Suprapubic skin (tissue), 4 donors: ENCODE data around the gene NOC4L. TPM values are rescaled to one million over a fixed set of nuclear protein-coding genes. Genes with fewer than 3 reads are reported as not detected.

Source experiments
- DNase-seq, 2 donors: peaks; one replicate each; pipeline ENCODE4 v3.0.0-alpha.2; 2019; ENCODE audit warnings: low spot score in 2 of 2
- H3K27ac ChIP-seq: fragments of 200-600 bp; sonication (generic); one replicate; pipeline ENCODE4 v1.5.1; 2019
- H3K27me3 ChIP-seq: fragments of 200-600 bp; sonication (generic); one replicate; pipeline ENCODE4 v1.5.1; 2019
- H3K36me3 ChIP-seq: fragments of 200-600 bp; sonication (generic); one replicate; pipeline ENCODE4 v1.5.1; 2019
- H3K4me1 ChIP-seq: fragments of 200-600 bp; sonication (generic); one replicate; pipeline ENCODE4 v1.5.1; 2019
- H3K4me3 ChIP-seq: fragments of 200-600 bp; sonication (generic); one replicate; pipeline ENCODE4 v1.5.1; 2019; ENCODE audit warnings: mild to moderate bottlenecking
- H3K9me3 ChIP-seq: fragments of 200-600 bp; sonication (generic); one replicate; pipeline ENCODE4 v1.5.1; 2019
- EP300 ChIP-seq: sonication (generic); formaldehyde crosslinking; IDR thresholded peaks from one replicate; pipeline ENCODE4 v1.6.1; 2017; ENCODE audit warnings: antibody characterized with exemption
- POLR2A ChIP-seq, 2 donors: fragments of 450-650 bp; IDR thresholded peaks; one replicate each; pipeline ENCODE4 v1.6.1; 2017; ENCODE audit warnings: antibody characterized with exemption in 2 of 2, mild to moderate bottlenecking in 2 of 2, moderate library complexity in 2 of 2
- POLR2AphosphoS5 ChIP-seq, 3 donors: sonication (generic); formaldehyde crosslinking; IDR thresholded peaks; one replicate each; pipeline ENCODE4 v1.6.1; 2017; ENCODE audit warnings: antibody characterized with exemption in 3 of 3
- WGBS: methylation state at CpG from one replicate; pipeline ENCODE4 v1.1.5; 2018; 5-methylcytosine and 5-hydroxymethylcytosine counted together
- total RNA-seq, 4 donors: library from RNA; depleted of rRNA; stranded (reverse); fragments of >200 nt; gene quantifications; one replicate each; pipeline ENCODE4 v1.1.0, GENCODE V29; 2016
- TF ChIP-seq, protein P1 (sequence below), 2 donors: fragments of 200-600 bp in 1 of 2; fragments of 450-650 bp in 1 of 2; sonication (generic) in 1 of 2; IDR thresholded peaks; one replicate each; pipeline ENCODE4 v1.5.1; 2016 to 2019; ENCODE audit warnings: antibody characterized with exemption in 2 of 2, mild to moderate bottlenecking in 1 of 2, moderate library complexity in 1 of 2

Gene NOC4L
- total RNA-seq, result 10 to 100 TPM; 13.9 to 20.4 (median 16.0) TPM

DNA sequence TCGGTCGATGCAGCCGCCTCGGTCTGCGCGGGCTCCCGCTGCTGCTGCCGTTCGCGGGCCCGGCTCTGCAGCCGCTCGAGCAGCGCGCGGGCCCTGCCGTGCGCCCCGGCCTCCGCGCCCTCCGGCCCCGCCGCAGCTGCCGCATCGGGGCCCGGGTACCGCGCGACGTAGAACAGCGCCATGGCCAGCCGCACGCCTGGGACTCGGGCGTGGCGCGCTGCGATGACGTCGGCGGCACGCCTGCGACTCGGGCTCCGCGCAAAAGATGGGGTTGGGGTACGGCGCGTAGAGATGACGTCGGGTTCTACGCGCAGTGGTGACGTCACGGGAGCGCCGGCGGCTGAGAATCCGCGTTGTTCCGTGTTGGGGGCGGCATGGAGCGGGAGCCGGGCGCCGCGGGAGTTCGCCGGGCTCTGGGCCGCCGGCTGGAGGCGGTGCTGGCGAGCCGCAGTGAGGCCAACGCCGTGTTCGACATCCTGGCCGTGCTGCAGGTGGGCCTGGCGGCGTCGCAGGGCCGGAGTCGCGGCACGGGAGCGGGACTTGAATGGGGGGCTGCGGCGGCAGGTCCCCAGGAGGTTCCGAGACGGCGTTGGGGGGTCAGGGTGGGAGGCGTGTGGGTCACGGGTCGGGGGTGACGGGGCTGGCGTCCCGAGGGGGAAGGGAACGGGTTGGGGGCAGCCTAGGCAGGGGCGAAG is at the start of gene NOC4L, which contains the start of gene DDX51:
Gene NOC4L, plus strand, starts transcription at position 343 of the 695 bp plus-strand sequence. Its CDS starts 32 bp downstream, at position 375.
Gene DDX51, minus strand, starts transcription at position 205 of the 695 bp plus-strand sequence. Its CDS starts 23 bp downstream, at position 182.
- peaks cover 33% of the 10 kb centered on the region for H3K4me1 ChIP-seq
- peaks cover 54% of the 10 kb centered on the region for H3K36me3 ChIP-seq
- peak within 1 kb of the TSS; percentile 99 for H3K4me3 ChIP-seq
- peak; percentile 96 for DNase-seq
- no peaks in the 10 kb centered on the region for H3K9me3 ChIP-seq
- TF ChIP-seq POLR2AphosphoS5 (IDR thresholded peaks at IDR 0.05) (peak; percentile 96 to 99 (median 99)), POLR2A (IDR thresholded peaks at IDR 0.05) (peak; percentile 22 to 40), EP300 (no peak)
- TF ChIP-seq, protein P1, sequence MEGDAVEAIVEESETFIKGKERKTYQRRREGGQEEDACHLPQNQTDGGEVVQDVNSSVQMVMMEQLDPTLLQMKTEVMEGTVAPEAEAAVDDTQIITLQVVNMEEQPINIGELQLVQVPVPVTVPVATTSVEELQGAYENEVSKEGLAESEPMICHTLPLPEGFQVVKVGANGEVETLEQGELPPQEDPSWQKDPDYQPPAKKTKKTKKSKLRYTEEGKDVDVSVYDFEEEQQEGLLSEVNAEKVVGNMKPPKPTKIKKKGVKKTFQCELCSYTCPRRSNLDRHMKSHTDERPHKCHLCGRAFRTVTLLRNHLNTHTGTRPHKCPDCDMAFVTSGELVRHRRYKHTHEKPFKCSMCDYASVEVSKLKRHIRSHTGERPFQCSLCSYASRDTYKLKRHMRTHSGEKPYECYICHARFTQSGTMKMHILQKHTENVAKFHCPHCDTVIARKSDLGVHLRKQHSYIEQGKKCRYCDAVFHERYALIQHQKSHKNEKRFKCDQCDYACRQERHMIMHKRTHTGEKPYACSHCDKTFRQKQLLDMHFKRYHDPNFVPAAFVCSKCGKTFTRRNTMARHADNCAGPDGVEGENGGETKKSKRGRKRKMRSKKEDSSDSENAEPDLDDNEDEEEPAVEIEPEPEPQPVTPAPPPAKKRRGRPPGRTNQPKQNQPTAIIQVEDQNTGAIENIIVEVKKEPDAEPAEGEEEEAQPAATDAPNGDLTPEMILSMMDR (IDR thresholded peaks at IDR 0.05), result no peak
- WGBS, result no CpG with 5 or more reads among the region's 100 CpGs
- H3K27me3 ChIP-seq, result no peaks in the 10 kb centered on the region
- H3K27ac ChIP-seq, result peak within 1 kb of the TSS; percentile 78

DNA sequence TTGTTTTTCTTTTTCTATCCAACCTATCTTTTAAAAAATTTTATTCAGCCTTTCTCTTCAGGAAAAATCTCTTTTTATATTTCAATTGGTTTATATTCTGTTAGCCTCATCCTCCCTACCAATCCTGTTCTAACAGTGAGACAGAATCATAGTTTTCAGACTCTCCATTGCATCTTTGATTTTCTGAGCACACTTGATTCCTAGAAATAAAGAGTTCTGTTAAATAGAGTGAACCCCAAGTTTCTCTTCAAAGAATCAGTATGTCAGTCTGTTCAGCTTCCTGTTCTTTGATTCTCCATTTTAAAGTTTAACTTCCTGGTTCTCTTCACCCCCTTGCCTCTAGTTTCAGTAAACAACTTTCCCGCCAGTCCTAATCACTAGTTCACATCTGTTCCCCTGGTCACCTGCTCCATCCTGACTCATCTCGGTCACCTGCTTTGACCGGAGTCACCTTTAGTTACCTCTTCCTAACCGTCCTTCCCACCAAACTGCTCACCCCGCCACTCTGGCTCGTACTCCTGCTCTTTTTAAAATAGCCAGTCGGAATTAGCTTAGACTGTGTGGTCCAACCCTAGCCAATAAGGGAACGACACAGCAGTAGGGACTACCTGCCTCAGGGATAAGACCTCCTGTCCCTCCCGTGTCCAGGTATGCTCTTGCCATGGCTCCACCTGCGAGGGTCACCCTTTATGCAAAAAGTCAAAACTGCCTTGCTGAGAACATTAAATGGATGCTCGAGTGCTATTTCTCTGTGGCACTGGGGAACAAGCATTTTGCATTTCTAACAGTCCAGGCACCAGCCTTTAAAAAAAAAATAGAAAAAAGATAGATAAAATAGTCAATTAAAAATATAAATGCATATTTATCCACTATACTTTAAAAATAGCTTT is 48.5 kb upstream of the NOC4L start:
- no peak for DNase-seq
- Histone ChIP-seq H3K27ac (no peak overlapping the region), H3K4me1 (no peaks in the 10 kb centered on the region), H3K9me3 (no peaks in the 10 kb centered on the region), H3K4me3 (no peak overlapping the region), H3K36me3 (peaks cover 26% of the 10 kb centered on the region), H3K27me3 (no peaks in the 10 kb centered on the region)
- 94% methylated on average over 11 of the region's 11 CpGs for WGBS
- no peak for TF ChIP-seq POLR2A (IDR thresholded peaks at IDR 0.05)
- TF ChIP-seq, protein P1 (IDR thresholded peaks at IDR 0.05), result no peak
- no peak for TF ChIP-seq POLR2AphosphoS5 (IDR thresholded peaks at IDR 0.05)
- no peak for TF ChIP-seq EP300

DNA sequence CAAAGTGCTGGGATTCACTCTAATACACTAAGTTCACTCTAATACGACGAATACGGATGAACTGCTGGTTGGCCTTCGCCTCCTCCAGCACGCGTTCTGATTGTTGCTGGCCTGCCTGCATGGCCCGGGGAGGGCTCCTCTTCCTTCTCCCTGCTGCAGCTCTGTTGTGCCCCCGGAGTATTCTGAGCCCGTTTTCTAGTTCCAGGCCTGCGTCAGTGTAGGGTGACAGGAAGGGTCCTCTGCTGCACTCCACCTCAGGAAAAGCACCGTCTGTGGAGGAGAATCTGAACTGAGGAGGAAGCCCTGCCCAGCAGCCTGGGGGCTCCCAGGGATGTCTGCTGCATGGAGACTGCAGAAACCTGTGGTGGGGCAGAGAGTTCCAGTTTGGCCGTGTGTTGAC is 44.5 kb upstream of the NOC4L start:
- no peak for DNase-seq
- Histone ChIP-seq H3K9me3 (no peaks in the 10 kb centered on the region), H3K36me3 (peaks cover 9% of the 10 kb centered on the region), H3K27ac (no peak overlapping the region), H3K27me3 (no peaks in the 10 kb centered on the region), H3K4me1 (no peaks in the 10 kb centered on the region), H3K4me3 (no peak overlapping the region)
- WGBS, result 95% methylated on average over 12 of the region's 12 CpGs
- TF ChIP-seq POLR2A (IDR thresholded peaks at IDR 0.05) (no peak), EP300 (no peak), POLR2AphosphoS5 (IDR thresholded peaks at IDR 0.05) (no peak)
- TF ChIP-seq, protein P1 (IDR thresholded peaks at IDR 0.05), result no peak

DNA sequence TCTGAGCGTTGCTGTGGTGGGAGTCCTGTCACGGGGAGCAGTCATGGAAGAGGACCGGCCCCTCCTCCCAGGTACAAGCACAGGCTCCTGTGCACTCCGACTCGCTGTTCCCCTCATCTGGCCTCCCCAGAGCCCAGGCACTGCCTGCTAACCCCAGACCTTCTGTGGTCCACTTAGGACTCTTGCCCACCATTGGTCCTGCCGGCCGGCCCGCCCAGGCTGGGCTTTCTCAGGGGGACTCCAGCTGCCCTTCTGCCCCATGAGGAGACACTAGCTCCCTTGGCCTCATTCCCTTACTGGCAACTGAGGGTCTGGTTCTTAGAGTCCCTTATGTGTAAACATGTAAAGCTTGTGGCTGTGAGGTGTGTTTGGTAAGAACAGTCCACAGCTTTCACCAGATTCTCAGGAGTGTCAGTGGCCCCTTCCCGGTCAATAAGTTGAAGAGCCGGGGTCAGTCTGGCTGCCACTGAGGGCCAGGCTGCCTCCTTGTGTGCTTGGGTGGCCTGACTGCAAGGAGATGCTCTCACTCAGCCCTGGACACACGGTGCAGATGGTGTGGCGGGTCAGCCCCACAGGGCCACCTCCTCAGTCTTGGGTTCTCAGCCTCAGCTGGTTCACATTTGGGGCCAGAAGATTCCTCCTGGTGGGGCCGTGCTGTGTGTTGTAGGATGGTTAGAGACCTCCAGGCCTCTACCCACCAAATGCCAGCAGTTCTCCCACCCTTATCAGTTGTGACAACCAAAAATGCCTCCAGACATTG is 43.8 kb upstream of the NOC4L start:
- TF ChIP-seq, protein P1 (IDR thresholded peaks at IDR 0.05), result no peak
- TF ChIP-seq POLR2A (IDR thresholded peaks at IDR 0.05) (no peak), POLR2AphosphoS5 (IDR thresholded peaks at IDR 0.05) (no peak)
- peak in 1 of 2 donors; percentile 61 for DNase-seq
- WGBS, result 91% methylated on average over 12 of the region's 13 CpGs
- no peak overlapping the region for H3K27ac ChIP-seq
- peaks cover 15% of the 10 kb centered on the region for H3K36me3 ChIP-seq
- no peaks in the 10 kb centered on the region for H3K9me3 ChIP-seq
- H3K27me3 ChIP-seq, result no peaks in the 10 kb centered on the region
- no peak overlapping the region for H3K4me3 ChIP-seq
- no peaks in the 10 kb centered on the region for H3K4me1 ChIP-seq
